ENCODE data around the gene ATXN1L.
"Not testable (repeated sequence)": the region's sequence is repeated elsewhere in the genome, so short reads cannot be mapped to it uniquely, and the experiment has no call there.

Gene ATXN1L

GRCh38 chr16:71893888-71894228, 48.1 kb downstream of the ATXN1L start:
- no peak for DNase-seq (ENCODE audit: low read depth, low spot score)

- DNase-seq (ENCODE audit: low read depth, low spot score): no peak
Measured at GRCh38 chr16:71894229-71894920, 48.6 kb downstream of the ATXN1L start.

DNA sequence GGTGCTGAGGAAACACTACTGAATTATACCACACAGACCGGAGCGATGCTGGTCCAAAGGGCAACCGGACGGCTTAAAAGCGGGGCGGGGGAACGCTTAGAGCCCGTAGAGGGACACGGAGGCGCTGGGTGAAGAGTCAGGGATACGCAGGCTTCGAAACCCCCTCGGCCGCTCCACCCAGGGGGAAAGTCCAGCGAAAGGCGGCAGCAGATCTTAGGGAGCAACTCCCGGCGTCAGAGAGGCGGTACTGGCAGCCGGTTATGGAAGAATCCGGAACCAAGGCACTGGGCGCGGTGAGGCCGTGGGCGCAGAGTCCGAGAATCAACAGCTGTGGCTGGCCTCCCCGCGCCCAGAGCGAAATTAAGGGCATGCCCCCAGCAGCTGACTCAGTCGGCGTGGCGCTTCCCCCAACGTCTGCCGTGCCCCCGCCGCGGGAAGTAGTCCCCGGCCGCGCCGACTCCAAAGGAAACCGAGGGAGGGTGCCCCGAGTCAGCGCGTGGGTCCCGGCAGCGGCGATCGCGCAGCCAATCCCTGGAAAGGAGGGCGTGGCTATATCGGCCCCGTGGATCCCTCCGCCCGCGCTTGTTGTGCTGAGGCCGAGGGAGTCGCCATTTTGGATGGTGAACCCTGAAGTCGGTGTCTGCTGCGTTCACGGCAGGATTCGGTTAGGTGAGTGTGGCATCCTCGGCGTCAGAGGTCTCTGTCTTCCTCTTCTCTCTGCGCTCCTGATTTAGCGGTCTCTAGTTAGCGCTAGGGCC, 49.3 kb downstream of the ATXN1L start, which contains the start of gene IST1:
TSS of gene IST1 (plus strand) at position 611 of the 758 bp plus-strand sequence. CDS start 20,110 bp downstream, outside the sequence.
- peak; percentile 92 for DNase-seq (ENCODE audit: low read depth, low spot score)

- DNase-seq (ENCODE audit: low read depth, low spot score): no peak
Measured at GRCh38 chr16:71895679-71896365, 50.0 kb downstream of the ATXN1L start.

GRCh38 chr16:71896764-71897368, 51.1 kb downstream of the ATXN1L start:
- DNase-seq (ENCODE audit: low read depth, low spot score): no peak

- DNase-seq (ENCODE audit: low read depth, low spot score): no peak
Measured at GRCh38 chr16:71899171-71899570, 53.4 kb downstream of the ATXN1L start.

- no peak for DNase-seq (ENCODE audit: low read depth, low spot score)
Measured at GRCh38 chr16:71902656-71903365, 57.0 kb downstream of the ATXN1L start.

DNA sequence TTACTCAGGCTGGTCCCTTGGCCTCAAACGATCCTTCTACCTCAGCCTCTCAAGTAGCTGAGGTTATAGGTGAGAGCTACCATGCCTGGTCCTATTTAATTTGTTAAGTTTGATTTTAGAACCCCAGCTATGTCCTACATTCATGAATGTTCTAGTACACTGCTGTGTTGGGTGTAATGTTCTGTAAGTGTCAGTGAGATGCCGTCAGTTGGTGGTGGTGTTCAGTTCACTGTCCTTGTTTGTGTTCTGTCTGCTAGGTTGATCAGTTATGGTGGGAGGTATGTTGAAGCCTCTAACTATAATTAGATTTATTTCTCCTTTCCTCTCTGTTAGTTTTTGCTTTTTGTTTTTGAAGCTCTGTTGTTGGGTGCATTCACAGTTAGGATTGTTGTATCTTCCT, 57.8 kb downstream of the ATXN1L start:
- DNase-seq (ENCODE audit: low read depth, low spot score): no peak

DNA sequence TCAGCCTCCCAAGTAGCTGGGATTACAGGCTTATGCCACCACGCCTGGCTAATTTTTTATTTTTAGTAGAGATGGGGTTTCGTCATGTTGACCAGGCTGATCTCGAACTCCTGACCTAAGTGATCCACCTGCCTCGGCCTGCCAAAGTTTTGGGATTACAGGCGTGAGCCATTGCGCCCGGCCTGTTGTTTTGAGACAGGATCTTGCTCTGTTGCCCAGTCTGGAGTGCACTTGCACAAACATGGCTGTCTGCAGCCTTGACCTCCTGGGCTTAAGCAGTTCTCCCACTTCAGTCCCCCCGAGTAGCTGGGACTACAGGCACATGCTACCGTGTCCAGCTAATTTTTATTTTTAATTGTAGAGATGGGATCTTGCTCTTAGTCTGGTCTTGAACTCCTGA, 58.5 kb downstream of the ATXN1L start:
- no peak for DNase-seq (ENCODE audit: low read depth, low spot score)

GRCh38 chr16:71905765-71906164, 60.0 kb downstream of the ATXN1L start:
- DNase-seq (ENCODE audit: low read depth, low spot score): not testable (repeated sequence)

All from brain pericyte (primary cell).